ENCODE data around the gene ATR. TPM values are rescaled to one million over a fixed set of nuclear protein-coding genes. Genes with fewer than 3 reads are reported as not detected.

The ATR gene
- total RNA-seq, 2 donors from 2014 or later, result 35.6 to 36.1 TPM

GRCh38 chr3:142459096-142459495, 119.4 kb downstream of the ATR start:
- TF ChIP-seq CTCF (IDR thresholded peaks at IDR 0.05), result no peak
- H3K4me3 ChIP-seq, result no peak overlapping the region
- no peaks in the 10 kb centered on the region for H3K9me3 ChIP-seq
- 96% methylated on average over 3 of the region's 3 CpGs for WGBS
- H3K4me1 ChIP-seq (replicated peaks), result no peaks in the 10 kb centered on the region
- intact Hi-C loops (cut with DNase I), result no loop called here
- H3K27me3 ChIP-seq (replicated peaks; ENCODE audit: insufficient read depth), result no peaks in the 10 kb centered on the region
- no peak overlapping the region for H3K27ac ChIP-seq
- H3K36me3 ChIP-seq, result no peaks in the 10 kb centered on the region
- no peak for DNase-seq (ENCODE audit: low spot score)

GRCh38 chr3:142450881-142451280, 127.7 kb downstream of the ATR start:
- Histone ChIP-seq H3K27me3 (replicated peaks; ENCODE audit: insufficient read depth) (no peaks in the 10 kb centered on the region), H3K36me3 (no peaks in the 10 kb centered on the region), H3K9me3 (no peaks in the 10 kb centered on the region), H3K27ac (no peak overlapping the region), H3K4me3 (no peak overlapping the region), H3K4me1 (replicated peaks) (no peaks in the 10 kb centered on the region)
- no peak for DNase-seq (ENCODE audit: low spot score)
- no peak for TF ChIP-seq CTCF (IDR thresholded peaks at IDR 0.05)
- intact Hi-C loops (cut with DNase I), result no loop called here
- WGBS, result 95% methylated on average over 5 of the region's 5 CpGs

- Histone ChIP-seq H3K9me3 (no peaks in the 10 kb centered on the region), H3K4me3 (no peak overlapping the region), H3K27me3 (replicated peaks; ENCODE audit: insufficient read depth) (no peaks in the 10 kb centered on the region), H3K36me3 (no peaks in the 10 kb centered on the region), H3K27ac (no peak overlapping the region), H3K4me1 (replicated peaks) (no peaks in the 10 kb centered on the region)
- 93% methylated on average over 3 of the region's 3 CpGs for WGBS
- no peak for DNase-seq (ENCODE audit: low spot score)
- intact Hi-C loops (cut with DNase I), result no loop called here
- no peak for TF ChIP-seq CTCF (IDR thresholded peaks at IDR 0.05)
- TF ChIP-seq POLR2AphosphoS5 (IDR thresholded peaks at IDR 0.05), result no peak
- no peak for TF ChIP-seq POLR2A (IDR thresholded peaks at IDR 0.05)
Measured at GRCh38 chr3:142450189-142450588, 128.3 kb downstream of the ATR start.

GRCh38 chr3:142447852-142448823, 130.4 kb downstream of the ATR start, which contains the start of gene XRN1:
Gene XRN1, minus strand, starts transcription at chr3:142448037. Its CDS starts 93 bp downstream, at chr3:142447944.
- peaks cover 6% of the 10 kb centered on the region for H3K4me1 ChIP-seq (replicated peaks)
- WGBS, result 4% methylated on average over 49 of the region's 52 CpGs

More at GRCh38 chr3:142447852-142448823, 130.4 kb downstream of the ATR start, which contains the start of gene XRN1:
- H3K27ac ChIP-seq, result peak within 1 kb of the TSS; percentile 96 to 98
- H3K9me3 ChIP-seq, result no peaks in the 10 kb centered on the region
- H3K4me3 ChIP-seq, result peak within 1 kb of the TSS; percentile 85 to 93
- intact Hi-C loops (cut with DNase I), result loop anchor here (2.0 kb wide), 1 partner anchor 131 kb away; the partner anchor contains the start of gene ATR
- H3K36me3 ChIP-seq, result no peaks in the 10 kb centered on the region
- no peaks in the 10 kb centered on the region for H3K27me3 ChIP-seq (replicated peaks; ENCODE audit: insufficient read depth)
- TF ChIP-seq POLR2AphosphoS5 (IDR thresholded peaks at IDR 0.05), result peak; percentile 85
- peak; percentile 75 for TF ChIP-seq POLR2A (IDR thresholded peaks at IDR 0.05)
- TF ChIP-seq CTCF (IDR thresholded peaks at IDR 0.05), result peak in 2 of 4 experiments; percentile 12 to 23
- peak; percentile 92 for DNase-seq (ENCODE audit: low spot score)

Data from prostate gland (tissue), 2 donors.